NCI-H2029 treated with DMSO at 0.1 percent for 48 hours (cell line): ENCODE data around the gene SYTL3.
"Not testable (repeated sequence)": the region's sequence is repeated elsewhere in the genome, so short reads cannot be mapped to it uniquely, and the experiment has no call there.

Experiments used
- DNase-seq: peaks from one replicate; lab custom pipeline; 2025; lab: John Stamatoyannopoulos, UW

SYTL3 gene

DNA sequence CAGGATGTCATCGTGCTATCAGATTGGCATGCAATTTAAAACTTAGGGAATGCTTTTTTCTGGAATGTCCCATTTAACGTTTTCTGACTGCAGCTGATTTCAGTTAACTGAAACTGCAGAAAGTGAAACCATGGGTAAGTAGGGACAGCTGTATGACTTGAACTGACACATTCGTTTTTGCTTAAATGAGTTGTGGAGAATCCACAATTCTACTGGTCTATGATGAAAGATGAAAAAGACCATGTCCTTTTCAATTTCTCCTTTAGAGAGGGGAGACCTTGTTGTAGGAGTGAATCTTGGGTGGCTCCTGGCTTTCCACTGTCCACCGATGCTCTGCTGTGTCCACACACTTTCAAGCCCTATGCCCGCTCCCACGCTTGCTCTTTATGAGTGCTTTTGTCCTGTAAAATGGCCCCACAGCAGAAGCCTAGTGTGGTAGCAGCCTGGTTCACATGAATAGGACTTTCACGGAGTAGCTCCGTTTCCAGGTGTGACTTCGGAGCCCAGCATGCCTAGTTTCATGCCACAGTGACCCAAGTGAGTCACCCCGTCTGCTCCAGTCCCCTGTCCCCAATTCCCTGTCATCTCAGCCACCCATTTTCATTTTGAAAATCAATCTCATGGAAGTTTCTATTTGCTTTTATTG lies 27.2 kb upstream of the SYTL3 start:
- DNase-seq = no peak

- no peak for DNase-seq
Measured at GRCh38 chr6:158624684-158625682, 24.9 kb upstream of the SYTL3 start.

DNA sequence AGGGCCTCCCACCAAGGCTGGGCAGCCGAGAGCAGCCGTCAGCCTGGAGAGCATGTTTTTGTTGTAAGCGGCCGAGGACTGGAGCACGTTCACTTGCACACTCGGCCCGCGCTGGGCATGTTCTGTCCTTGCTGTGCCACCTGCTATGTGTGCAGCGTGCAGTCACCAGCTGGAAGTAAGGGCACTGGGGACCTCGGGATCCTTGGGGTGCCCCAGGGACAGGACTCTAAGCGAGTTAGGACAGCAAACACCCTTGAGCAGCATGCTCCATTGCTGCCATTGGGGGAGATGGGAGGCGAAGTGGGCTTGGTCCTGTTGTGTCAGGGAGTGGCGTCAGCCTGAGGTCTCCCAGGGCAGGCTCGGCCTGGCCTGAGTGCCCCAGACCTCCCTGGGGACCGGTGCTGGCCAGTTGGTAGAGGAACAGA lies 24.0 kb upstream of the SYTL3 start:
- DNase-seq = no peak

- no peak for DNase-seq
Measured at GRCh38 chr6:158626360-158627167, 23.3 kb upstream of the SYTL3 start.

GRCh38 chr6:158627168-158627939 lies 22.5 kb upstream of the SYTL3 start:
- no peak for DNase-seq

DNA sequence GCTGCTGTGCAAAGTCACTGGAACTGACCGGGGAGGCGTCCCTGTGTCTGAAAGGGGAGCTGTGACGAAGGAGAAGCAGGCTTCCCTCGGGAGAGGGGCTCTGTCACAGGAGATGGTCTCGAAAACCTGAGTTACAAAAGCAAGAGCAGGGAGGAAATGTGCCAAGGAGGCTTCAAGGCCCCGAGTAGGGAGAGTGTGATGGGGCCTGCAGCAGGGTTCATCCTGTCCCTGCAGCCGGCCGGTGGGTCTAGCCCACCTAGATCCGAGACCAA lies 22.0 kb upstream of the SYTL3 start:
- no peak for DNase-seq

DNA sequence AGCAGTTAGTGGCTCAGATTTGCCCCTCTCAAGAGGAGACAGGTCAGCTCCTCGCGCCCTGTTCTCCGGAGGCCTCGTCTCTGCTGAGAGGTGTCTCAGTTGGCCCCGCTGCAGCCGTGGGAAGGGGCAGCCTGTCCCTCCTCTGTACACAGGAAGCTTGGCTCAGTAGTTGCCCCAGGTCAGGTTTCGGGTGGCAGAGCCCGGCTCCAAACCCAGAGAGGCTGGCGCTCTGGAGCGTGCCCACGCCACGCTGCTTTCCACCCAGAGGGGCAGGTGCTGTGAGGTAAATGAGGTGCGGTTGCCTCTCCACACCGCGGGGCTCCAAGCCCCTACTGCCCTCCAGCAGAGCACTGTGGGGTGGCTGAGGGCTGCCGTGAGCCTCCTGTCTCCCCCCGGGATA lies 21.3 kb upstream of the SYTL3 start:
- DNase-seq = no peak

GRCh38 chr6:158629367-158630221 lies 20.3 kb upstream of the SYTL3 start:
- no peak for DNase-seq

GRCh38 chr6:158630938-158631616 lies 18.8 kb upstream of the SYTL3 start:
- DNase-seq = no peak

DNA sequence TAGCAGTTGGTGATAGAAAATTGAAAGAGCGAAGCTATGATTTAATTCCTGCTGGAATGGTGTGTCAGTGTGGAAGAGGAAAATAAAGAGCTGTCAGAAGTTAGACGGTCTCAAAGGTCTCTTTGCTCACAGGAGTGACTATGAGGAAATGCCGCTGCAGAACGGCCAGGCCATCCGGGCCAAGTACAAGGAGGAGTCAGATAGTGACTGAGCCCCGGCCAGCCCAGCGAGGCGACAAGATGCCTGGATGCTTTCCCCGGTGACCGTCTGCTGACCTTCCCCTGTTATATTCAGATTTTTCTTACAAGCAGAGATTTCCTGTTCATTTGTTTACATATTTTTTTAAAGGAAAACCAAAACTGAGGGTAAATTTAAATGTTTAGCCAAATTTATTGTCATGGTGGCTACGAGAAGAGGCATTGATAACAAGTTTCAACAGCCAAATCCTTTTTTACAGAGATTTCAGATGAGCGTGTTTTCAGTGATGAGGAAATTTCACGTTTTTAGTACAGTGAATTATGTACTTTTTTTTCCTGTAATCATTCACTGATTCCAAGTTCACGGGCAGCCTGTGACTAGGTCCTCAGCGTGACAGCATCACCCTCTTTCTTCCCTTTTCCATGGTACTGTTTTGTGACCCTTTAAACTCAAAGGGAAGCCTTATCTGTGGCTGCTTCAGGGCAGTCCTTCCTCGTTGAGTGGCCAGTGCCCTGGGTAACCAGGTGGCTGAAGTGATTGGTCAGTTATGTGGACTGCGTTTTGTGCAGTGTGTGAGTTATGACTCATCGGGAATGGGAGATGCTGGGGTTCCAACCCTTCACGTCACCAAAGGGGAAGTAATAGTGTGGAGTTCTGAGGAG lies 17.9 kb upstream of the SYTL3 start:
- DNase-seq = no peak

DNA sequence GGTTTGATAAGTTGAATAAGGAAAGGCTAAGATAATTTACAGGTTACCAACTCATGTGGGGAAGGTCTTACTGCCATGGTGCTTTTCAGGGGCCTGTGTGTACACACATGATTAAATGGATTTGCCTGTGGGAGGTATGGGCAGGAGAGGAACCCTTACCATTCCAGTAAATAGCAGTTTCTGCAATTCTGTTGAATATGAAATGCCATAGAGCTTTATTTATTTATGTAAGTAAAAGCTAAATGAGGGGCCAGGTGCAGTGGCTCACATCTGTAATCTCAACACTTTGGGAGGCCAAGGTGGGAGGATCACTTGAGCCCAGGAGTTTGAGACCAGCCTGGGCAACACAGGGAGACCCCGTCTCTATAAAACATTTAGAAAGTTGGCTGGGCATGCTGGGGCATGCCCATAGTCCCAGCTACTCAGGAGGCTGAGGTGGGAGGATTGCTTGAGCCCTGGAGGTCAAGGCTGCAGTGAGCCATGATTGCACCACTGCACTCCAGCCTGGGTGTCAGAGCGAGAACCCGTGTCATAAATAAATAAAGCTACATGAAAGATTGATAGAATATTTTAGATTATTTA lies 17.2 kb upstream of the SYTL3 start:
- not testable (repeated sequence) for DNase-seq

DNA sequence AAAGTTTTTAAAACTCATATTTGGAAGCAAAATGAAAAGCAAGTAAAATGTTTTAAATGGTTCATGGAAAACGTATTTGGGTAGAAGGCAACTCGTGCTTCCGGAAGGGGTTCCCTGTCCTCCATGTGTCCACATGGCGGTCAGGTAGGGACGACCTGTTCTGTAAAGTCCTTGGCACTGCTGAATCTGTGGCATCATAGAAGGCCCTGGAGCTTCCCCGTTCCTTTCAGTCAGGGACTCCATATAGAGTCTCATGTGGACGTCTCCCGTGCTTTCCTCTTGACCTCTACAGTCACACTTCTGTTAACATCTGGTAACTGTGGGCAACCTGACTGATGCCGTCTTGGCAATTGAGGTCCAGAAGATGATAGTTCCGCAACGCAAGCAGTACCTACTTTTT lies 16.7 kb upstream of the SYTL3 start:
- no peak for DNase-seq

DNA sequence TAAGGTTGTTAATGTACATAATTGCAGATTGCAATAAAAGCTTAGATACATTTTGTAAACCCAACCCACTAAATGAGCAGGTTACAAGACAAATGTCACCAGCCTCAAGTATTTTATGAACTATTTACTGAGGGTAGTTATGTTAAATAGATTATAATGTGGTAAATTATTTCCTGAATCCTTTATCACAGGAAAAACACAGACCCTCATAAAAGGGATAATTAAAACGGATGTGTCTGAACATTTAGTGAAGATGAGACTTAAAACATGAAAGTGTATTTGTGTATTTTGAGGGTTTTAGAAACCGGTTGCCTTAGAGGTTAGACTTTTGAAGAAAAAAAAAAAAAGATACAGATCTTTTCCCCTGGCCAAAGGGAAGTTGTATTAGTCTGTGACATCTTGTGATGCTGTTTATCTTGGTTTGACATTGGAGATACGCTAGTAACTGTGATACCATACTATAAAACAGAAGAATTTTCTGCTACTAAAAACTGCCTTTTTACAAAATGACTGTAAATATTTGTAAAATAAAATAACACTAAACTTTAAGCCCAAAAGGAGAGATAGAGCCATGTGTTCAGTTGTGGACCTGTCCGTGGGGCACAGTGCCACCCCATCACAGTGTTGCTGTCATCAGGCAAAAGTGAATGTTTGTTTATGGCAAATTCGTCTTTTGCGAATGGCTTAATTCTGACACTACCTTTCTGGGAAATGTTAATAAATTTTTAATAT lies 15.0 kb upstream of the SYTL3 start:
- DNase-seq = no peak

DNA sequence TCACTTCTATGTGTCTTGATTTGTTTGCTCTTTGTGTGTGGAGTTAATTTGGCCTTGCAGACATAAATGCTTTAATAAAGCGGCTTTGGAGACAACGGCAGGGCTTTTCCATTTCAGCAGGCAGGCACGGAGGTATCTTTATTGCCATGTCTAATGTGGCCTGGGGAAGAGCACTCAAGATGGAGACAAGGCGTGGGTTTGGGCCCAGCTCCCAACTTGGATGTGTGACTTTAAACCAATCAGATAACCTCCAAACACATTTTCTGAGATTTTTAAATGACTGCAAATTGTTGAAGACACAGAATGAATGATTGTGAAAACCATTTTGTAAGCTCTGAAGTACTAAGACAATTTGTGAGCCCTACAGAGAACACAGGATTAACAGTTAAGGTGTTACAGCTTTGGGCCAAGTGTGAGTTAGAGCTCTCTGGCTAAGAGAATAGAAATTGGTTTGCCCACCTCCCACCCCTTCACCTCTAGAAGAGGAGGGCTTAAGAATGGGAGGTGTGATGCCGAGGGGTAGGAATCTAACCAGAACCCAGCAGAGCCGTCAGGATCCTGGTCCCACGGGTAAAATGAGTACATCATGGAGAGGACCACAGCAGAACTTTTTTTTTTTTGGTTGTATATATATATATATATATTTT lies 14.3 kb upstream of the SYTL3 start:
- no peak for DNase-seq

GRCh38 chr6:158636778-158637177 lies 13.1 kb upstream of the SYTL3 start:
- no peak for DNase-seq

GRCh38 chr6:158638324-158638854 lies 11.5 kb upstream of the SYTL3 start:
- DNase-seq = no peak

- no peak for DNase-seq
Measured at GRCh38 chr6:158639056-158639455, 10.8 kb upstream of the SYTL3 start.

- DNase-seq = no peak
Measured at GRCh38 chr6:158640519-158640918, 9.3 kb upstream of the SYTL3 start.
